ENCODE measurements around the gene GNB1. TPM values are rescaled to one million over a fixed set of nuclear protein-coding genes. Genes with fewer than 3 reads are reported as not detected.

GNB1 gene
- total and polyA plus RNA-seq, 9 of the 15 experiments (the other 6 are each of a cell fraction or from before 2014, with no cell fraction given) = 34.3 to 388 (median 114) TPM

DNA sequence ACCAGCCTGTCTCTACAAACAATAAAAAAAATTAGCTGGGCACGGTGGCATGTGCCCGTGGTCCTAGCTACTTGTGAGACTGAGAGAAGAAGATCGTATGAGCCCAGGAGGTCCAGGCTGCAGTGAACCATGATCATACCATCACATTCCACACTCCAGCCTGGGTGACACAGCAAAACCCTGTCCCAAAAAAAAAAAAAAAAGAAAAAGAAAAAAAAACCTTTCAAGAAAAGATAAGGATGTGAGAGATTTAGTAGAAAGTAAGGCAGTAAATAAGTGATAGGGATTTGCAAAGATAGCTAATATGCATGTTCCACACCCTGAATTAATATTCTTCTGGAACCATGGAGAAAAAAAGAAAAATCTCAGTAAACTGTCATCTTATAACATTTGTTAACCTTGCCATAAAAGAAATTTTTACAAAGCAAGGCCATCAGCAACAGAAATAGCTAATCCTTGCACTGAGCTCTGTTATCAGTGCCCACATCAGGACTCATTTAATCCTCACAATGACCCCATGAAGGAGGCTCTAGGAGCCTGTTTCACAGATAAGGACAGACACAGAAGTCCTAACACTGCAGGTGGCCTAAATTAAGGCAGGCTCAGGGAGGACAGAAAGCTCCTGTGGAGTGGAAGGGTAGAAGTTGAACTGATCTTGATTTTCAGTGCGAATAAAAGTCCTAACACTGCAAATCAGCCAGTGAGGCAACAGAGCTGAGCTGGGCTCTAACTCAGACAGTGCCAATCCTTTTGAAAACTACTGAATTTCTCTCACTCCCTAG is 7.6 kb downstream of the GNB1 start (continued):
- TF ChIP-seq, protein P1, sequence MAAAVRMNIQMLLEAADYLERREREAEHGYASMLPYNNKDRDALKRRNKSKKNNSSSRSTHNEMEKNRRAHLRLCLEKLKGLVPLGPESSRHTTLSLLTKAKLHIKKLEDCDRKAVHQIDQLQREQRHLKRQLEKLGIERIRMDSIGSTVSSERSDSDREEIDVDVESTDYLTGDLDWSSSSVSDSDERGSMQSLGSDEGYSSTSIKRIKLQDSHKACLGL (CRISPR knock-in tag; IDR thresholded peaks at IDR 0.05; ENCODE audit: borderline replicate concordance, poor library complexity, severe bottlenecking) = no peak
- peak; percentile 87 to 99; a peak in 3 of 4 replicates for TF ChIP-seq RCOR1 (IDR thresholded peaks at IDR 0.05; ENCODE audit: borderline replicate concordance in 1 of 2, low read depth in 2 of 2, low read length in 2 of 2)
- TF ChIP-seq ZNF444 (CRISPR knock-in tag; IDR thresholded peaks at IDR 0.05) = no peak
- peak; percentile 60; the same call in 1 of the 2 replicates for TF ChIP-seq SMAD4 (CRISPR knock-in tag; conservative IDR thresholded peaks at IDR 0.05)
- TF ChIP-seq, protein P2, sequence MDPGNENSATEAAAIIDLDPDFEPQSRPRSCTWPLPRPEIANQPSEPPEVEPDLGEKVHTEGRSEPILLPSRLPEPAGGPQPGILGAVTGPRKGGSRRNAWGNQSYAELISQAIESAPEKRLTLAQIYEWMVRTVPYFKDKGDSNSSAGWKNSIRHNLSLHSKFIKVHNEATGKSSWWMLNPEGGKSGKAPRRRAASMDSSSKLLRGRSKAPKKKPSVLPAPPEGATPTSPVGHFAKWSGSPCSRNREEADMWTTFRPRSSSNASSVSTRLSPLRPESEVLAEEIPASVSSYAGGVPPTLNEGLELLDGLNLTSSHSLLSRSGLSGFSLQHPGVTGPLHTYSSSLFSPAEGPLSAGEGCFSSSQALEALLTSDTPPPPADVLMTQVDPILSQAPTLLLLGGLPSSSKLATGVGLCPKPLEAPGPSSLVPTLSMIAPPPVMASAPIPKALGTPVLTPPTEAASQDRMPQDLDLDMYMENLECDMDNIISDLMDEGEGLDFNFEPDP (CRISPR knock-in tag; IDR thresholded peaks at IDR 0.05) = no peak
- TF ChIP-seq CBX1 (IDR thresholded peaks at IDR 0.05; ENCODE audit: low read depth) = no peak
- TF ChIP-seq NFIX (CRISPR knock-in tag; IDR thresholded peaks at IDR 0.05; ENCODE audit: low read depth) = no peak
- TF ChIP-seq ZNF408 (CRISPR knock-in tag; IDR thresholded peaks at IDR 0.05; ENCODE audit: low read depth) = no peak
- TF ChIP-seq, protein P3, sequence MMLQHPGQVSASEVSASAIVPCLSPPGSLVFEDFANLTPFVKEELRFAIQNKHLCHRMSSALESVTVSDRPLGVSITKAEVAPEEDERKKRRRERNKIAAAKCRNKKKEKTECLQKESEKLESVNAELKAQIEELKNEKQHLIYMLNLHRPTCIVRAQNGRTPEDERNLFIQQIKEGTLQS (IDR thresholded peaks at IDR 0.05) = no peak
- TF ChIP-seq, protein P3 (CRISPR knock-in tag; conservative IDR thresholded peaks at IDR 0.05) = no peak
- TF ChIP-seq, protein P4, sequence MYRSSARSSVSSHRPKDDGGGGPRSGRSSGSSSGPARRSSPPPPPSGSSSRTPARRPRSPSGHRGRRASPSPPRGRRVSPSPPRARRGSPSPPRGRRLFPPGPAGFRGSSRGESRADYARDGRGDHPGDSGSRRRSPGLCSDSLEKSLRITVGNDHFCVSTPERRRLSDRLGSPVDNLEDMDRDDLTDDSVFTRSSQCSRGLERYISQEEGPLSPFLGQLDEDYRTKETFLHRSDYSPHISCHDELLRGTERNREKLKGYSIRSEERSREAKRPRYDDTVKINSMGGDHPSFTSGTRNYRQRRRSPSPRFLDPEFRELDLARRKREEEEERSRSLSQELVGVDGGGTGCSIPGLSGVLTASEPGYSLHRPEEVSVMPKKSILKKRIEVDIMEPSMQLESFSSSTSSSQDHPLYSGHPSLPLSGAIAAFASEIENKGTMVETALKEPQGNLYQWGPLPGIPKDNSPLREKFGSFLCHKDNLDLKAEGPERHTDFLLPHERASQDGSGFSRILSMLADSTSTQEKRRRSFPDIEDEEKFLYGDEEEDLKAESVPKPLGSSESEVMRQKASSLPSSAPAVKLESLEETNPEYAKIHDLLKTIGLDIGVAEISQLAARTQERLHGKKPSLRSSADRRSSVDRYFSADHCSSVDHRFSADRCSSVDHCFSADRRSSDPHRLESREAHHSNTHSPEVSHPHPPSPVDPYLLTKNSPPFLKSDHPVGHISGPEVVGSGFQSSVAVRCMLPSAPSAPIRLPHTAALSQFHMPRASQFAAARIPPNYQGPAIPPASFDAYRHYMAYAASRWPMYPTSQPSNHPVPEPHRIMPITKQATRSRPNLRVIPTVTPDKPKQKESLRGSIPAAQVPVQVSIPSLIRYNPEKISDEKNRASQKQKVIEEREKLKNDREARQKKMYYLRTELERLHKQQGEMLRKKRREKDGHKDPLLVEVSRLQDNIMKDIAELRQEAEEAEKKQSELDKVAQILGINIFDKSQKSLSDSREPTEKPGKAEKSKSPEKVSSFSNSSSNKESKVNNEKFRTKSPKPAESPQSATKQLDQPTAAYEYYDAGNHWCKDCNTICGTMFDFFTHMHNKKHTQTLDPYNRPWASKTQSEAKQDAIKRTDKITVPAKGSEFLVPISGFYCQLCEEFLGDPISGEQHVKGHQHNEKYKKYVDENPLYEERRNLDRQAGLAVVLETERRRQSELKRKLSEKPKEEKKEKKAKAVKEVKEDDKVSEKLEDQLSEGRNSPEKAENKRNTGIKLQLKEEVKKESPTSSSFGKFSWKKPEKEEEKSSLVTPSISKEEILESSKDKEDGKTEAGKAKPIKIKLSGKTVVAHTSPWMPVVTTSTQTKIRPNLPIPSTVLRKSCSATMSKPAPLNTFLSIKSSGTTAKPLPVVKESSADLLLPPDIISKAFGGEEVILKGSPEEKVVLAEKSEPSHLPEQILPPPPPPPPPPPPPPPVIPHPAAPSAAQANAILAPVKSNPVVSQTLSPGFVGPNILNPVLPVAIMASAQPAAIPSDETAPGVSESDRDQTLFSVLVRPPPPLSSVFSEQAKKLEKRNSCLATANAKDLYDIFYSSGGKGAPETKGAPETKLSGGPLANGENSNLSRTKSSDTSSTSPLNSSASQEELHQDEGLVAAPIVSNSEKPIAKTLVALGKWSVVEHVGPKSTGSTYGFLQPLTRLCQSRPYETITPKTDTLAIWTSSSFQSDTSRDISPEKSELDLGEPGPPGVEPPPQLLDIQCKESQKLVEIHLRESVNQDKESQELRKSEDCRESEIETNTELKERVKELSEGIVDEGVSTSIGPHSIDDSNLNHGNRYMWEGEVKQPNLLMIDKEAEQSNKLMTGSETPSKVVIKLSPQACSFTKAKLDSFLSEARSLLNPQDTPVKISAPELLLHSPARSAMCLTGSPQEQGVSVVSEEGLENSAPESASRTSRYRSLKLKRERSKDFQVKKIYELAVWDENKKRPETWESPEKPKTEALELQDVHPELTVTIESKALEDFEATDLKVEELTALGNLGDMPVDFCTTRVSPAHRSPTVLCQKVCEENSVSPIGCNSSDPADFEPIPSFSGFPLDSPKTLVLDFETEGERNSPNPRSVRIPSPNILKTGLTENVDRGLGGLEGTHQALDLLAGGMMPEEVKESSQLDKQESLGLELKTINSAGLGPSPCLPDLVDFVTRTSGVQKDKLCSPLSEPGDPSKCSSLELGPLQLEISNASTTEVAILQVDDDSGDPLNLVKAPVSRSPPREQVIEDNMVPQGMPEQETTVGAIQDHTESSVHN (IDR thresholded peaks at IDR 0.05; ENCODE audit: borderline replicate concordance in 1 of 2, low read depth in 1 of 2) = no peak
- TF ChIP-seq, protein P5, sequence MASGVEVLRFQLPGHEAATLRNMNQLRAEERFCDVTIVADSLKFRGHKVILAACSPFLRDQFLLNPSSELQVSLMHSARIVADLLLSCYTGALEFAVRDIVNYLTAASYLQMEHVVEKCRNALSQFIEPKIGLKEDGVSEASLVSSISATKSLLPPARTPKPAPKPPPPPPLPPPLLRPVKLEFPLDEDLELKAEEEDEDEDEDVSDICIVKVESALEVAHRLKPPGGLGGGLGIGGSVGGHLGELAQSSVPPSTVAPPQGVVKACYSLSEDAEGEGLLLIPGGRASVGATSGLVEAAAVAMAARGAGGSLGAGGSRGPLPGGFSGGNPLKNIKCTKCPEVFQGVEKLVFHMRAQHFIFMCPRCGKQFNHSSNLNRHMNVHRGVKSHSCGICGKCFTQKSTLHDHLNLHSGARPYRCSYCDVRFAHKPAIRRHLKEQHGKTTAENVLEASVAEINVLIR (CRISPR knock-in tag; IDR thresholded peaks at IDR 0.05) = no peak
- TF ChIP-seq HNRNPUL1 (IDR thresholded peaks at IDR 0.05; ENCODE audit: low read length) = no peak
